ENCODE results near the gene CTTNBP2NL. TPM values are rescaled to one million over a fixed set of nuclear protein-coding genes. Genes with fewer than 3 reads are reported as not detected.
"Not testable (repeated sequence)": the region's sequence is repeated elsewhere in the genome, so short reads cannot be mapped to it uniquely, and the experiment has no call there.

The CTTNBP2NL gene
- total RNA-seq, 1 donor from 2014 or later = 66.2 TPM

DNA sequence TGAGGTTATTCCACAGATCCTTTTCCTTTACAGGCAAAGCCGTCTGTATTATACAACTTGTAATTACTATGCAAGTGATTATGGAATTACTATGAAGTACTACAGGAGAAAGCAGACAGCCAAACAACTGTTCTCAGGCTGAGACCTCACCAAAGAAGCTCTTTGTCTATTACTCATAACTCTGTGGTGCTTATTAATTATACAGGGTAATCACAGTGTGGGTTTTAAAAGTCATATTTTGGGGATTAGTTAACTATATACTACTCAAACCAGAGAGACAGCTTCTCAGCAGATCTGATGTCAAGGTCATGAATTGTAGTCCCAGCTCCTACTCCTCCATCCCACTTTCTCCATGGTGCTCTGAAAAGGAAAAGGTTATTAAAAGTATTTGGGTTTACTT lies 49.6 kb downstream of the CTTNBP2NL start:
- H3K9me3 Mint-ChIP-seq (ENCODE audit: unreplicated experiment) = no peaks in the 10 kb centered on the region
- H3K4me1 Mint-ChIP-seq (ENCODE audit: low read depth, unreplicated experiment) = no peaks in the 10 kb centered on the region
- no peak for DNase-seq
- no peaks in the 10 kb centered on the region for H3K27me3 Mint-ChIP-seq (ENCODE audit: unreplicated experiment)
- TF ChIP-seq, protein P1, sequence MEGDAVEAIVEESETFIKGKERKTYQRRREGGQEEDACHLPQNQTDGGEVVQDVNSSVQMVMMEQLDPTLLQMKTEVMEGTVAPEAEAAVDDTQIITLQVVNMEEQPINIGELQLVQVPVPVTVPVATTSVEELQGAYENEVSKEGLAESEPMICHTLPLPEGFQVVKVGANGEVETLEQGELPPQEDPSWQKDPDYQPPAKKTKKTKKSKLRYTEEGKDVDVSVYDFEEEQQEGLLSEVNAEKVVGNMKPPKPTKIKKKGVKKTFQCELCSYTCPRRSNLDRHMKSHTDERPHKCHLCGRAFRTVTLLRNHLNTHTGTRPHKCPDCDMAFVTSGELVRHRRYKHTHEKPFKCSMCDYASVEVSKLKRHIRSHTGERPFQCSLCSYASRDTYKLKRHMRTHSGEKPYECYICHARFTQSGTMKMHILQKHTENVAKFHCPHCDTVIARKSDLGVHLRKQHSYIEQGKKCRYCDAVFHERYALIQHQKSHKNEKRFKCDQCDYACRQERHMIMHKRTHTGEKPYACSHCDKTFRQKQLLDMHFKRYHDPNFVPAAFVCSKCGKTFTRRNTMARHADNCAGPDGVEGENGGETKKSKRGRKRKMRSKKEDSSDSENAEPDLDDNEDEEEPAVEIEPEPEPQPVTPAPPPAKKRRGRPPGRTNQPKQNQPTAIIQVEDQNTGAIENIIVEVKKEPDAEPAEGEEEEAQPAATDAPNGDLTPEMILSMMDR (IDR thresholded peaks at IDR 0.05; ENCODE audit: partially characterized antibody, unreplicated experiment) = no peak
- H3K36me3 Mint-ChIP-seq (ENCODE audit: unreplicated experiment) = peaks cover 5% of the 10 kb centered on the region
- no peak overlapping the region for H3K27ac Mint-ChIP-seq (ENCODE audit: unreplicated experiment)
- H3K4me3 Mint-ChIP-seq (ENCODE audit: unreplicated experiment) = no peak overlapping the region

DNA sequence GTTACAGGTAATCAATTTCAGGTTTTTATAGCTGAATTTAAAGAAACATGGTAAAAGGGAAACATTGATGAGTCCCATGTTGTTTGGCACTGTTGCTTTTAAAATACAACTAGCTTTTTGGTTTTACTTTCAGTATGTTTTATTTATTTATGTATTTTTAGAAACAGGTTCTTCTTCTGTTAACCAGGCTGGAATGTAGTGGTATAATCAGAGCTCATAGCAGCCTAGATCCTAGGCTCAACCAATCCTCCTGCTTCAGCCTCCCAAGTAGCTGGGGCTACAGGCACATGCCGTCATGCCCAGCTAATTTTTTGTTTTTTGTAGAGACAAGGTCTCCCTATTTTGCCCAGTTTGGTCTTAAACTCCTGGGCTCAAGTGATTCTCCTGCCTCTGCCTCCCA lies 50.4 kb downstream of the CTTNBP2NL start:
- Mint-ChIP-seq H3K9me3 (ENCODE audit: unreplicated experiment) (no peaks in the 10 kb centered on the region), H3K4me3 (ENCODE audit: unreplicated experiment) (no peak overlapping the region), H3K4me1 (ENCODE audit: low read depth, unreplicated experiment) (no peaks in the 10 kb centered on the region), H3K36me3 (ENCODE audit: unreplicated experiment) (no peaks in the 10 kb centered on the region), H3K27ac (ENCODE audit: unreplicated experiment) (no peak overlapping the region), H3K27me3 (ENCODE audit: unreplicated experiment) (no peaks in the 10 kb centered on the region)
- TF ChIP-seq, protein P1 (IDR thresholded peaks at IDR 0.05; ENCODE audit: partially characterized antibody, unreplicated experiment) = no peak
- no peak for DNase-seq

DNA sequence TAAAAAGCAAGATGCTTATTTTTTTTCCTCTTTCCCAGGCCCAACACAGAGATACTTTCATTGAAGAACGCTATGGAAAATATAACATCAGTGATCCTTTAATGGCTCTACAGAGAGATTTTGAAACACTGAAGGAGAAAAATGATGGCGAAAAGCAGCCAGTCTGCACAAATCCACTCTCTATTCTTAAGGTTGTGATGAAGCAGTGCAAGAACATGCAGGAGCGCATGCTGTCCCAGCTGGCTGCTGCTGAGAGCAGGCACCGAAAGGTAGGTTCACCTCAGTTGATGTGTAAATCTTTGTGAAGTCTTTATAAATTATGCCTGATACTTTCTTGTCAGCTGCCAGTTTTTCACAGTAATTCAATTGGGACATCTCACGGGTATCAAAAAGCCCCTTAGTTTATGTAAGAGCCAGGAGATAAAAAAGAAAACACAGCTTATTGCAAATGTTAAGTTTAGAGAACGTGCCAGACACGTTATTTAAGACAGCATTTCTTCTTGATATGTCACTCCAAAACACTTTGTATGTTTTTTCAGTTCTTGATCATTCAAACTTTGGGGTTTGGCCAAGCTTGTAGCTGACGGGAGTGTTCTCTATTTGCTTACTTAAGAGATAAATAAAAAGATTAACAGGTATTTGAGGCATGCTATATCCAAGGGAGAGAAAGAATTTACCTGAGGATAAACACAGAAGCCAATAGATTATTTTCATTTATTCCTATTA lies 53.1 kb downstream of the CTTNBP2NL start:
- H3K4me3 Mint-ChIP-seq (ENCODE audit: unreplicated experiment) = no peak overlapping the region
- no peaks in the 10 kb centered on the region for H3K4me1 Mint-ChIP-seq (ENCODE audit: low read depth, unreplicated experiment)
- DNase-seq = no peak
- TF ChIP-seq, protein P1 (IDR thresholded peaks at IDR 0.05; ENCODE audit: partially characterized antibody, unreplicated experiment) = no peak
- H3K36me3 Mint-ChIP-seq (ENCODE audit: unreplicated experiment) = no peaks in the 10 kb centered on the region
- no peaks in the 10 kb centered on the region for H3K27me3 Mint-ChIP-seq (ENCODE audit: unreplicated experiment)
- no peaks in the 10 kb centered on the region for H3K9me3 Mint-ChIP-seq (ENCODE audit: unreplicated experiment)
- H3K27ac Mint-ChIP-seq (ENCODE audit: unreplicated experiment) = no peak overlapping the region

DNA sequence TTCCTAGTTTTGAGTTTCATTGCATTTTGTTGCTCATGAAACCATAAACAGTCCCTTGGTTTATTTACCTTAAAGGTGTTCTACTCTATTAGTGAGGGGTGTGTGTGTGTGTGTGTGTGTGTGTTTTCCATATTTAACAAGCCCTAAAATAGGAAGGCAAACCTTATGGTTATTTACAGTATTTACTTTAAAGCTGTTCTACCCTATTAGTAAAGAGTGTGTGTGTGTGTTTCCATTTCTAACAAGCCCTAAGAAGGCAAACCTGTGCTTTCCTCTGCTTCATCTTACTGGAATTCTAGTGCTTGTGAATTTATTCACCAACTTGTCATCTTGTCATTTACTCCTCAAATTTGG lies 53.6 kb downstream of the CTTNBP2NL start:
- DNase-seq = no peak
- TF ChIP-seq, protein P1 (IDR thresholded peaks at IDR 0.05; ENCODE audit: partially characterized antibody, unreplicated experiment) = no peak
- H3K27me3 Mint-ChIP-seq (ENCODE audit: unreplicated experiment) = no peaks in the 10 kb centered on the region
- H3K27ac Mint-ChIP-seq (ENCODE audit: unreplicated experiment) = no peak overlapping the region
- H3K4me1 Mint-ChIP-seq (ENCODE audit: low read depth, unreplicated experiment) = no peaks in the 10 kb centered on the region
- H3K9me3 Mint-ChIP-seq (ENCODE audit: unreplicated experiment) = no peaks in the 10 kb centered on the region
- H3K4me3 Mint-ChIP-seq (ENCODE audit: unreplicated experiment) = no peak overlapping the region
- H3K36me3 Mint-ChIP-seq (ENCODE audit: unreplicated experiment) = no peaks in the 10 kb centered on the region

DNA sequence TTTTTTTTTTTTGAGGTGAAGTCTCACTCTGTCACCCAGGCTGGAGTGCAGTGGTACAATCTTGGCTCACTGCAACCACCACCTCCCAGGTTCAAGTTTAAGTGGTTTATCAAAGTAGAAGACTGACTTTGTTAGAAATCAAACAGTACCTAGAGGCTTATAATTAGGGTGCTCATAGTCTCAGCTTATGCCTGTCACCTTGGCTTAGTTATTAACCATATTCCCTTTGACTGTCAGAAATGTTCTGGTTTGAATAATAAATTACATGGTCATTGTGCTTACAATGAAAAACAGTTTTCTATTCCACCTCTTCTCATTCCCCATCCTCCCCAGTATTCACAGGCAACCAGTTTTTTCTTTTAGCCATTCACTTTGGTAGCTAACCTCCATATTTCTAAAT lies 54.8 kb downstream of the CTTNBP2NL start:
- Mint-ChIP-seq H3K27ac (ENCODE audit: unreplicated experiment) (no peak overlapping the region), H3K36me3 (ENCODE audit: unreplicated experiment) (peaks cover 1% of the 10 kb centered on the region), H3K9me3 (ENCODE audit: unreplicated experiment) (peaks cover under 1% of the 10 kb centered on the region), H3K4me3 (ENCODE audit: unreplicated experiment) (no peak overlapping the region), H3K4me1 (ENCODE audit: low read depth, unreplicated experiment) (peaks cover under 1% of the 10 kb centered on the region), H3K27me3 (ENCODE audit: unreplicated experiment) (peaks cover under 1% of the 10 kb centered on the region)
- TF ChIP-seq, protein P1 (IDR thresholded peaks at IDR 0.05; ENCODE audit: partially characterized antibody, unreplicated experiment) = no peak
- DNase-seq = no peak

DNA sequence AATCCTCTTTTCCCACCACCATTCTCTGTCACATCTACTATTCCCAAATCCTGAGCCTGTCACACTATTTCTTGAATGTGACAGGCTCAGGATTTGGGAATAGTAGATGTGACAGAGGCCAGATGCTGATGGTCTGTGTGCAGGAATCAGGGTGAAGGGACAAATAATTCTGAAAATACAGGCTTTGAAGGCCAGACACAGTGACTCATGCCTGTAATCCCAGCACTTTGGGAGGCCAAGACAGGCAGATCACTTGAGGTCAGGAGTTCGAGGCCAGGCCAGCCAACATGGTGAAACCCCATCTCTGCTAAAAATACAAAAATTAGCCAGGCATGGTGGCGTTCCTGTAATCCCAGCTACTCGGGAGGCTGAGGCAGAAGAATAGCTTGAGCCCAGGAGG lies 55.3 kb downstream of the CTTNBP2NL start:
- H3K4me3 Mint-ChIP-seq (ENCODE audit: unreplicated experiment); H3K9me3 Mint-ChIP-seq (ENCODE audit: unreplicated experiment); H3K36me3 Mint-ChIP-seq (ENCODE audit: unreplicated experiment): not testable (repeated sequence)

More for the DNA sequence above, 55.3 kb downstream of the CTTNBP2NL start:
- DNase-seq; H3K27me3 Mint-ChIP-seq (ENCODE audit: unreplicated experiment); H3K4me1 Mint-ChIP-seq (ENCODE audit: low read depth, unreplicated experiment); H3K27ac Mint-ChIP-seq (ENCODE audit: unreplicated experiment): not testable (repeated sequence)
